Ureter (tissue), 1 donor: ENCODE measurements around the gene ST6GALNAC2. TPM values are rescaled to one million over a fixed set of nuclear protein-coding genes. Genes with fewer than 3 reads are reported as not detected.
"Not testable (repeated sequence)": the region's sequence is repeated elsewhere in the genome, so short reads cannot be mapped to it uniquely, and the experiment has no call there.

Source experiments
- DNase-seq: peaks from one replicate; pipeline ENCODE4 v3.0.0-alpha.2; 2020; ENCODE audit warnings: low spot score
- total RNA-seq: library from RNA; stranded (reverse); gene quantifications from one replicate; pipeline ENCODE4 v1.2.4, GENCODE V29; 2023
- donor health status: DM: yes; HTN: yes; CAD: no.

The ST6GALNAC2 gene
- 28.7 TPM for total RNA-seq

GRCh38 chr17:76585649-76586593 is at the start of gene ST6GALNAC2:
TSS of gene ST6GALNAC2 (minus strand) at chr17:76585860. CDS start at chr17:76585808, 52 bp downstream.
- DNase-seq: peak; percentile 72

- DNase-seq: no peak
Observed at GRCh38 chr17:76635039-76635438, 49.4 kb upstream of the ST6GALNAC2 start.

GRCh38 chr17:76633628-76634328 is 48.1 kb upstream of the ST6GALNAC2 start:
- DNase-seq: no peak

GRCh38 chr17:76631821-76632565 is 46.3 kb upstream of the ST6GALNAC2 start:
- DNase-seq: peak; percentile 59

GRCh38 chr17:76630151-76630550 is 44.5 kb upstream of the ST6GALNAC2 start:
- DNase-seq: no peak

GRCh38 chr17:76627510-76627909 is 41.9 kb upstream of the ST6GALNAC2 start:
- DNase-seq: no peak

- DNase-seq: no peak
Observed at GRCh38 chr17:76626442-76626841, 40.8 kb upstream of the ST6GALNAC2 start.

GRCh38 chr17:76625496-76625895 is 39.8 kb upstream of the ST6GALNAC2 start:
- no peak for DNase-seq

GRCh38 chr17:76623271-76624146 is 37.8 kb upstream of the ST6GALNAC2 start:
- DNase-seq: peak; percentile 78

- no peak for DNase-seq
Observed at GRCh38 chr17:76617838-76618237, 32.2 kb upstream of the ST6GALNAC2 start.

GRCh38 chr17:76614912-76615617 is 29.4 kb upstream of the ST6GALNAC2 start:
- DNase-seq: no peak

- not testable (repeated sequence) for DNase-seq
Observed at GRCh38 chr17:76614064-76614759, 28.6 kb upstream of the ST6GALNAC2 start.

- DNase-seq: no peak
Observed at GRCh38 chr17:76612977-76613851, 27.6 kb upstream of the ST6GALNAC2 start.

GRCh38 chr17:76612465-76612864 is 26.8 kb upstream of the ST6GALNAC2 start:
- DNase-seq: no peak

GRCh38 chr17:76611758-76612157 is 26.1 kb upstream of the ST6GALNAC2 start:
- no peak for DNase-seq

- DNase-seq: not testable (repeated sequence)
Observed at GRCh38 chr17:76611080-76611749, 25.6 kb upstream of the ST6GALNAC2 start.

- DNase-seq: not testable (repeated sequence)
Observed at GRCh38 chr17:76606685-76607084, 21.0 kb upstream of the ST6GALNAC2 start.

GRCh38 chr17:76601065-76601464 is 15.4 kb upstream of the ST6GALNAC2 start:
- DNase-seq: no peak
